Erythroblast (primary cell): ENCODE measurements around the gene ZBTB17.
A peak's percentile ranks its signal among the peaks of the same experiment; 100 is the strongest.
"Not testable (repeated sequence)": the region's sequence is repeated elsewhere in the genome, so short reads cannot be mapped to it uniquely, and the experiment has no call there.

Source experiments
- DNase-seq, 2 experiments: peaks; one replicate each; lab custom pipeline; 2025; lab: John Stamatoyannopoulos, UW
- GATA1 ChIP-seq: IDR thresholded peaks from 2 replicates; pipeline ENCODE4 v1.6.1; 2011; ENCODE audit warnings: low read depth, mild to moderate bottlenecking, control low read depth, low read length, moderate library complexity
- POLR2A ChIP-seq: IDR thresholded peaks from 2 replicates; pipeline ENCODE4 v1.6.1; 2011; ENCODE audit warnings: mild to moderate bottlenecking, low read length

The ZBTB17 gene

GRCh38 chr1:15923241-15923640, 52.7 kb downstream of the ZBTB17 start:
- TF ChIP-seq POLR2A (no peak), GATA1 (no peak)
- DNase-seq, result no peak

DNA sequence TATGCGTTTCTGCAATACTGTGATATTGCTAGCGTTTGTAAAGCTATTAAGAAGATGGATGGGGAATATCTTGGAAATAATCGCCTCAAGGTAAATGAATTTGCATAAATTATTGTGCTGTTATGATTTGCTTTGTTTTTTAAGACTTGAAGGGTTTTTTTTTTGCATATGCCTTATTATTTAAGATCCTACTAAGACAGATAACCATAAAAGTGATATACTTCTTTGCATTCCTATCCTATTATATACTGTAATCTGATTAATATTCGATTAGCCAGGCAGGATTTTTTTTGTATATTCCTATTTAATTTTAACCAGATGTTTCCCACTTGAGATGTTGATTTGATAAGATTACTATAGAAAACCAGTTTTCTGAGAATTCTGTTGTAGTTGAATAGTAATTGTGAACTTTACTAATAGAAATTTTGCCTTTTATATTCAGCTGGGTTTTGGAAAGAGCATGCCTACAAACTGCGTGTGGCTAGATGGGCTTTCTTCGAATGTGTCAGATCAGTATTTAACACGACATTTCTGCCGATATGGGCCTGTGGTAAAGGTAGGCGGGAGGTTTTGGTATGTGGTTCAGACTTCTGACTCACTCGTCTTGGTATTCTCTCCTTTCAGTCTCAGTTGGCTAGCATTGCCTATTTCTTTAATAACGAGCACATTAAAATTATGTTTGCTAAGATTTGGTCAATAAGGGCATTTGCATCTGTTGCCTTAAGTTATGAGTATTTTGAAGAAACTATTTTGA, 56.8 kb downstream of the ZBTB17 start:
- TF ChIP-seq POLR2A (no peak), GATA1 (no peak)
- no peak for DNase-seq

GRCh38 chr1:15916916-15917315, 59.0 kb downstream of the ZBTB17 start:
- TF ChIP-seq GATA1 (no peak), POLR2A (no peak)
- no peak for DNase-seq

DNA sequence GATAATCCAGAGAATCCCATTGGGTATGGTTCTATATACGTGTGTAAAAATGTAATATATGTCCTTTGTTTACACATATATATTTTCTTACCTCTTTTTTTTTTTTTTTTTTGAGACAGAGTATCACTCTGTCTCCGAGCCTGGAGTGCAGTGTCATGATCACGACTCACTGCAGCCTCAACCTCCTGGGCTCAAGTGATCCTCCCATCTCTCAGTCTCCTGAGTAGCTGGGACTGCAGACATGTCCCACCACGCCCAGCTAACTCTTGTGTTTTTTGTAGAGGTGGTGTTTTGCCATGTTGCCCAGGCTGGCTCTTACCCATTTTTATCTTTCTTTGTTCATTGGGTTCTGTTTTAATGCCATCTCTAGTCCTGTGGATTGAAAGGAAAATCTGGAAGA, 59.5 kb downstream of the ZBTB17 start:
- no peak for TF ChIP-seq GATA1
- no peak for TF ChIP-seq POLR2A
- peak; percentile 64 to 82 for DNase-seq

GRCh38 chr1:15915991-15916390, 59.9 kb downstream of the ZBTB17 start:
- DNase-seq, result peak; percentile 23 to 69
- TF ChIP-seq POLR2A (no peak), GATA1 (no peak)

DNA sequence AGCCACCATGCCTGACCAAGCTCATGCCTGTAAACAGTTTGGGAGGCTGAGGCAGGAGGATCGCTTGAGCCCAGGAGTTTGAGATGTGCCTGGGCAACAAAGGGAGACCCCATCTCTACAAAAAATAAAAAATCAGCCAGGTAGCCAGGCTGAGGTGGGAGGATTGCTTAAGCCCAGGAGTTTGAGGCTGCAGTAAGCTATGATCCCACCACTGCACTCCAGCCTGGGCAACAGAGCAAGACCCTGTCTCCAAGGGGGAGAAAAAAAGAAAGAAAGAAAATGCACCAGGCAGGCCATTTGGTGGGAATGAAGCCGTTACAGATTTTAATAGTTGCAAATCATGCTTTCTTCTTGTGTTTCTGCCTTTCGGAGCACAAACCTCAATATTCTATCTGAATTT, 62.3 kb downstream of the ZBTB17 start:
- DNase-seq, result not testable (repeated sequence)

GRCh38 chr1:15911927-15912326, 64.0 kb downstream of the ZBTB17 start:
- TF ChIP-seq GATA1, result no peak
- no peak for TF ChIP-seq POLR2A
- DNase-seq, result no peak

GRCh38 chr1:15911141-15911540, 64.8 kb downstream of the ZBTB17 start:
- no peak for DNase-seq
- TF ChIP-seq POLR2A (no peak), GATA1 (no peak)

DNA sequence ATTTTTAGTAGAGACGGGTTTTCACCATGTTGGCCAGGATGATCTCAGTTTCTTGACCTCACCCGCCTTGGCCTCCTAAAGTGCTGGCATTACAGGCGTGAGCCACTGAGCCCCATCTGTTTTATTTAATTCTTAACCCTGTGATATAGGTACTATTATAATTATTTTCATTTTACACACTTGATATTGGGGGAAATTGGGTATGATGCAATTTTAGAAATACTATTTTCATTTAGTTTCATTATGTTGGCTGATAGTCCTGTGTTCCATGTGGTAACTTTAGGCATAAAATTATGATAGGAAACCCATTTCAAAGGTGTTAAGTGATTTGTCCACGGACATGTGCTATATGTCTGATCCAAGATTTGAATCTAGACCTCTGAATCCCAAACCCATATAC, 67.3 kb downstream of the ZBTB17 start:
- TF ChIP-seq GATA1 (no peak), POLR2A (no peak)
- no peak for DNase-seq

GRCh38 chr1:15902882-15903281, 73.0 kb downstream of the ZBTB17 start:
- TF ChIP-seq GATA1, result no peak
- TF ChIP-seq POLR2A, result no peak
- peak in 1 of 2 experiments; percentile 17 for DNase-seq

DNA sequence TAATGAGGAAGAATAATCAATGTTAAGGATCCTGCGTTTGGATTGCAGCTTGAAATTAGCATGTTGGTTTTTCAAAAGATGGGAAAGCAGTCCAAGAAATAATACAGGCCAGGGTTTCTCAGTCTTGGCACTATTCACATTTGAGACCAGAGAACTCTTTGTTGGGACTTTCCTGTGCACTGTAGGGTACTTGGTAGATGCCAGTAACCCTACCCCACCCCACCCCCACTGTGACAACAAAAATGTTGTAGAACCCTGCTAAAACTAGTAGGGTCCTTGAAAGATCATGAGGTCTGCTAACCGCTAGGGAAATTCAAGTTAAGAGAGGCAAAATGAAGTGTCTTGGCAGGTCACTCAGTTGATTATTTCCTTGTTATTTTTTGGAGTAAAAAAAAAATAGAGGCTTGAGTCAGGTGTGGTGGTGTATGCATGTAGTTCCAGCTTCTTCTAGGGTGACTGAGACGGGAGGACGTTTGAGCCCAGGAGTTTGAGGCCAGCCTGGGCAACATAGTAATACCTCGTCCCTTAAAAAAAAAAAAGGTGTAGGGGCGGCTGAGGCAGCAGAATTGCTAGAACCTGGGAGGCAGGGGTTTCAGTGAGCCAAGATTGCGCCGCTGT, 75.1 kb downstream of the ZBTB17 start:
- no peak for TF ChIP-seq GATA1
- TF ChIP-seq POLR2A, result no peak
- no peak for DNase-seq

- no peak for TF ChIP-seq POLR2A
- TF ChIP-seq GATA1, result no peak
- DNase-seq, result no peak
These were observed 76.6 kb downstream of the ZBTB17 start for GRCh38 chr1:15899266-15899665.

GRCh38 chr1:15896841-15897610, 78.9 kb downstream of the ZBTB17 start:
- DNase-seq, result not testable (repeated sequence)

- TF ChIP-seq GATA1 (no peak), POLR2A (no peak)
- no peak for DNase-seq
These were observed 80.7 kb downstream of the ZBTB17 start for GRCh38 chr1:15895233-15895632.

GRCh38 chr1:15892857-15893599, 82.9 kb downstream of the ZBTB17 start:
- DNase-seq, result peak; percentile 78 to 84
